GM21825 (cell line): ENCODE results near the gene PPP1R14D.

Experiments used
- ATAC-seq: cut with Tn5 transposase; IDR thresholded peaks from one replicate; pipeline ENCODE4 v1.9.1; 2021; ENCODE audit warnings: mild to moderate bottlenecking, moderate library complexity; ENCODE audit not compliant: unreplicated experiment

PPP1R14D gene

DNA sequence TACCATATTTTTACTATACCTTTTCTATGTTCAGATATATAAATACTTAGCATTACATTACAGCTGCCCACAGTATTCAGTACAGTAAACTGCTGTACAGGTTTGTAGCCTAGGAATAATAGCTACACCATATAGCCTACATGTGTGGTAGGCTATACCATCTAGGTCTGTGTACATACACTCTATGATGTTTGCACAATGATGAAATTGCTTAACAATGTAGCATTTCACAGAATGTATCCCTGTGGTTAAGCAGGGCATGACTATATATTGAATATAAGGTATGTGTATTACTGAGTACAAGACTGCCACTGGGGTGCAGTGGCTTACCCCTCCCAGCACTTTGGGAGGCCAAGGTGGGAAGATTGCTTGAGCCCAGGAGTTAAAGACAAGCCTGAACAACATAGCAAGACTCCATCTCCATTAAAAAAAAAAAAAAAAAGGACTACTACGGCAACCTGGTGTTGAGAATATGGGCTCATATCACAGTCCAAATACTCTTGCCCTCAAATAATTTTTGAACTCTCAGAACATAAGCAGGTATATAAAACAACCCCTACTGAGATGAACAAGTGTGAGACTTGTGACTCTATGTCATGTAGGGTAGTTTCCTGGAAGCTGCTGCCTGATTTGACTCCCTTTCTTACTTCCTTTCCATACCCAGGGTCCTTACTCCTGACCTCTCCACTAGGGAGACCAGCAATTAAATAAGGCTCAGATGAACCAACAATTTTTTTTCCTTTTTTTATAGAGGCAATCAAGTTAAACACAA lies 4.8 kb downstream of the PPP1R14D start:
- ATAC-seq, result no peak

DNA sequence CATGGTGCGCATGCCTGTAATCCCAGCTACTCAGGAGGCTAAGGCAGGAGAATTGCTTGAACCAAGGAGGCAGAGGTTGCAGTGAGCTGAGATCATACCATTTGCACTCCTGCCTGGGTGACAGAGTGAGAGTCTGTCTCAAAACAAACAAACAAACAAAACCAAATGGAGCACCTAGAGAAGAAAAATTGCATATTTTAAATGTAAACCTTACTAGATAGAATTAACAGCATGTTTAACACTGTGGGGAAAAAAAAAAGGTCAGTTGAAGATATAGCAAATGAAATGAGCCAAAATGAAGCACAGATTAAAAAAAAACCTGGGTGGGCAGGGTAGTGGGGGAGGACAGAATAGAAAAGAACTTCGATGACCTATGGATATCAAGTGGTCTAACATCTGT lies 7.3 kb downstream of the PPP1R14D start:
- no peak for ATAC-seq

DNA sequence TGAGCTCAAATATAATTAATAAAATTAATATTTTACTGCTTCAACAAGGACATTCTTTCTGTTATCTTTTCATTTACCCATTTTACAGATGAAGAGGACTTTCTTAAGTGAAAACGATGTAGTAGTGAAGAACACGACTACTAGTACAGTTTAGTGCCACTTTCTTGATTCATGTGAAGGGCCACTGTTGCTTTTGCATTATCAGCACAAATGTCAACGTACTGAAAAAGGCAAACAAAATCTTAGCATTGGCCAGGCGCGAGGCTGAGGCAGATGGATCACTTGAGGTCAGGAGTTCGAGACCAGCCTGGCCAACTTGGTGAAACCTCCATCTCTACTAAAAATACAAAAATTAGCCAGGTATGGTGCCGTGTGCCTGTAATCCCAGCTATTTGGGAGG lies 9.5 kb downstream of the PPP1R14D start:
- ATAC-seq, result no peak

DNA sequence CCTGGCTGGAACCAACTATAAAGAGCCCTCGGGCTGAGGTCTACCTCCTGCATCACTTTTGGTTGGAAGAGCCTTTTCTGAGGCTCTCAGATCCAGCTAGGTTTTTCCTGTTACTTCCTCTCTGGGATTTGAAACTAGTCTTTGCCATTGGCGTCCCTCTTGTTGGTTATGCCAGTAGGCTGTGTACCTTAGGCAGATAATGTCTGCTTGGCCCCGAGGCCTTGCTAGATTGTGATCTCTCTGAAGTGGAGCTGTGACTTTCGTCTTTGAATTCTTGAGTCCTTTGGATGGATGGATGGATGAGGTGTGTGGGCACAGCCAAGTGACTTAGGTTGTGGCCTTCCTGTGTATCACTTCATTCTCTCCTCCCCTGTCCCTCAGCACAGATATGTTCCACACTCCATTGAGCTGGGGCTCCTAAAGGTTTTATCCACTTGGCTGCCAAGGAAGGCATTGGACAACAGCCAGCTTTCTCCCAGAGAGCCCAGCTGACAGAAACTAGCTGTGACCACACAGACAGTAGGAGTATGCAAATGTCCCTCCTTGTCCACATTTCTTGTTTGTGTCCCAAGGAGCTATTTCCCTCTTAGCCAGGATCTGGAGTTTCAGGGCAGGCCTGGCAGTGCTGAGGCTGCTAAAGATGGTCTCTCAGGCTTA lies 13.3 kb downstream of the PPP1R14D start:
- no peak for ATAC-seq

DNA sequence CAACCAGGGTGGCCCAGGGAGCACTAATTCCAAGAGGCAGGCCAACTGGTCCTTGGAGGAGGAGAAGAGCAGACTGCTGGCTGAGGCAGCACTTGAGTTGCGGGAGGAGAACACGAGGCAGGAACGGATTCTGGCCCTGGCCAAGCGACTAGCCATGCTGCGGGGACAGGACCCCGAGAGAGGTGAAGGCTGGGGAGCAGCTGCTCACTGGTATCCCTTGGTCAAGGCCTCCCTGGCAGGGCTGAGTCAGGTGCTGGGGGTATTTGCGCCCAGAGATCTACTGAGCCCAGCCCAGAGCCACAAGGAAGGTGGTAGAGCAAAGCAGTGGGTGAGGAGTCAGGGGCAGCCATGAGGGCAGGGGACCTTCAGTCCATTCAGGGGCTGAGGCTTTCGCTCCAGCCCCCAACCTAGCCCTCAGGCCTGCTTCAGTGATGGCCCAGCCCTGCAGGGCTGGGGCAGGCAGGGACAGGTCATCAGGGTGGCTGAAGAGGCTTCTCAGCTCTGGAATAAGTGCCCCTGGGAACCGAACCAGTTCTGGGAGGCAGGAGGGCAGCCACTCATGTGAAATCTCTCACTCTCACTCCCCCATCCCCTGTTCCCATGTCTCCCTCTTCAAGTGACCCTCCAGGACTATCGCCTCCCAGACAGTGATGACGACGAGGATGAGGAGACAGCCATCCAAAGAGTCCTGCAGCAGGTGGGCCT lies 15.6 kb downstream of the PPP1R14D start:
- ATAC-seq, result no peak

DNA sequence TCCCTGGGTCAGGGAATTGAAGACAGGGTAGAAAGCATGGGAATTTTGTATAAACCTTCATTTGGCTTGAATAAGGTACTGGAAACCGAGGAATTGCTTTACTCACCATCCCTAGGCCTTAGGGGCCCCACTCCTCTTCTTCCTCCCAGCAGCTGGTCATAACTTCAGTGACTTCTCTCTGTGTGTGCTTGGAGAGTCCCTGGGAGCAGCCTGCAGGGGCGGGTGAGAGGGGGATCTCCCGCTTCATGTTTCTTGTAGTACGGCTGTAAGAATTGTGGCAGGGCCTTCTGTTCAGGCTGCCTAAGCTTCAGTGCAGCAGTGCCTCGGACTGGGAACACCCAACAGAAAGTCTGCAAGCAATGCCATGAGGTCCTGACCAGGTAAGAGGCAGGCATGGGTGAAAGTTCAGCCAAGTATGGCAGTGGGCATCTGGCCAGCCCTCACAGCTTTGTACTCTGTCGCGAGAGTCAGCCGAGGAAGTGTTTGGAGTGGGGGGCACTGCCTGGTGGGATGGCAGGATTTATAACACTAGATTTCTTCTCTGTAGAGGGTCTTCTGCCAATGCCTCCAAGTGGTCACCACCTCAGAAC lies 19.6 kb downstream of the PPP1R14D start:
- no peak for ATAC-seq

DNA sequence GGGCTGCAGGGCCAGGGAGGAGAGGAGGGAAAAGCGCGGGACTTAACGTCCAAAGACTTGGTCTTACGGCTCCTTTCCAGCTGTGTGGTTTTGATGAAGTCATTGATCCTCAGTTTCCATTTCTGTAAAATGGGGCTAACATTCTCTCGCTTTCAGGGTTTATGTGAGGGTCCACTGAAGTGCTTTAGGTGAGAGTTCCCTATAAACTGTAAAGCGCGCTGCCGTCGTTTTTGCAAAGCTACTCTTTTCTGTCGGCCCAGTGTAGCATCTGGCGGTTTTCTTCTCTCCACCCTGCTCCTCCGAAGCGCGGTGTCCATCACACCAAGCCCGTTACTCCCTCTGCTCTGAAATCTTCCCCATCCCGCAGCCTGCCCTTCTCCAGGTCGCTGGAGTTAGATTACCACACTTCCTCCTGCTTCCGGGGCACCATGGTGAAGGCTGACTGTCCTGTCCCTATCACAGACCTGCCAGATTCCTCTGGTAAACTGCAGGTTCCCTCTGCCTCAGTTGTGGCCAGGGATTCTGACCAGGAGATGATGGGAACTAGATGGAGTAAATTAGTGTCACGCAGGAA lies 20.5 kb downstream of the PPP1R14D start:
- no peak for ATAC-seq

DNA sequence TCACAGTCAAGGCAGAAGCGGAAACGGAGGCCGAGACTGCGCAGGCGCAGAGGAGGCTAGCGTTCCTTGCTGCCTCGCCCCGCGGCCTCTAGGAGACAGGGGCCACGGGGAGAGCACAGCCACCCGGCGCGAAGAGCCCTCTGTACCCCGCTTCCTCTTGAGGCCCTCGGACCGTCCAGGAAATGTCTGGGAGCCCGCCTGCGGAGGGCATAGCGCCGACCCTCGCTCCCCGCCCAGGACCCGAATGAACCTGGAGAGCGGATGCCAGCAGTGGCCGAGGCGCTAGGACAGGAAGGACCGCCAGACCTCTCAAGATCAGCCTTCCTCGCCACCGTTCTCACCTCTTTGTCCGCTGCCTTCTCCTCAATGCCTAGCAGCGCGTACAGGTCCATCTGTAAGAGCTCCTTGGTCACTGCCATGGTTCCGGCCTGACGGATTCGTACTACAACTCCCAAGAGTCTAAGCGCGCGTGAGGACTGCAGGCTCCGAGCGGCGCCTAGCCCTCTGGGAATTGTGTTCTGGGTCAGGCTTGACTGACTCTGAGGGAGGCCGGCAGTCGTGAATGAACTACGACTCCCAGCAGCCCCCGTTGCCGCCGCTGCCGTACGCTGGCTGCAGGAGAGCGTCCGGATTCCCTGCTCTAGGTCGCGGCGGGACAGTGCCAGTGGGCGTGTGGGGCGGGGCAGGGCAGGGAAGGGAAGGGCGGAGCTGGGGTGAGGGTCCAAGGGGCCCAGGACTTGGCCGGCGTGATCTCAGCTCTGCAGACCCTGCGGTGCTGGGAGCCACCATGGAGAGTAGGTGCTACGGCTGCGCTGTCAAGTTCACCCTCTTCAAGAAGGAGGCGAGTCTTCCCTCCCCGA lies 21.2 kb downstream of the PPP1R14D start, which contains the start of the genes DNAJC17 and ZFYVE19:
DNAJC17 (minus strand) TSS at position 446 of the 860 bp plus-strand sequence; CDS start at position 419, 27 bp downstream.
ZFYVE19 (plus strand) TSS at position 62 of the 860 bp plus-strand sequence; CDS start at position 563, 501 bp downstream.
- peak; percentile 93 for ATAC-seq

DNA sequence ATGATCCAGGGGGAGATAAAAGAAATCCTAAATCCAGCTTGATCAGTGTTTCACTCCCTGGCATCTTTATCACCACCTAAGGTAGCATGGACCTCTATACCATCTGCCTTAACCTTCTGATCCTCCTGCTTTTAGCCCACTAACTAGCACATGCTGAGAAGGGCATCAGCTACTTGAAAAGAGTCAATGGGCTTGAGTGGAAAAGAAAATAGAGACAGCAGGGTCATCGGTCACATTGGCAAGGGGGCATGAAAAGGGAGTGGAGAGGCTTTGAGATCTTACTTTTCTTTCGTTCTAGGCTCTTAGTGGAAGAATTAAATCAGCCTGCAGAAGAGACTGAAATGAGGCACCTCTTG lies 21.9 kb downstream of the PPP1R14D start:
- ATAC-seq, result no peak

DNA sequence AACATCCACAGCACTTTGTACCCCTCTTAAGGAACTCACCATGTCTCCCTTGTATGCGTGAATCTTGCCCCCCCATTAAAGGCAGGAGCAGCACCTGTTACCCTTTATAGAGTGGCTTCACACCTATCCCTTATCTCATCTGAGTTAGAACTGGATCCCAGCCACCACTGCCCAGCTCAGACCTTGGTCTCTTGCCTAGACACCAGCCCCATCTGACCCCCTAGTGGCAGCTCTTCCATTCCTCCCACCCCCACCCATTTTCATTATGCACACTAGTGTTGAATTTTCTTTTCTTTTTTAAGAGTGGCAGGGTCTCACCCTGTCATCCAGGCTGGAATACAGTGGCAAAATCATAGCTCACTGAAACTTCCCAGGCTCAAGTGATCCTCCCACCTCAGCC lies 24.8 kb downstream of the PPP1R14D start:
- no peak for ATAC-seq

DNA sequence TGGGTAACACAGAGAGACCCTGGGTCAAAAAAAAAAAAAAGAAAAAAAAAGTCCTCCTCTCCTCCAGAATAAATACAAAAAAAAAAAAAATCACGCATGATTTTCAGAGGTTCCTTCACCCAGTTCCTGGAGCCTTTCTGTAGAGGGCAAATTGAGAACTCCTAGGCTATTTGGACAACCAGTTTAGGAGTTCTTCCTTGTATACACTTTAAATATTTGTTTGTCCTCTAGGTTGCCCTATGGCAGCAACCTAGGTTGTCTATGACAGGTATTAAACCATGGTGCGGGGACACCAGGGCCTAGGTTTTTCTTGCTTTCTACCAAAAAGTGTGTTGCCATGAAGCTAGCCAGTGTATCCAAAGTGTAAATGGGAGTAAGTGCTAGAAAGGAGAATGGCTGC lies 25.4 kb downstream of the PPP1R14D start:
- no peak for ATAC-seq

DNA sequence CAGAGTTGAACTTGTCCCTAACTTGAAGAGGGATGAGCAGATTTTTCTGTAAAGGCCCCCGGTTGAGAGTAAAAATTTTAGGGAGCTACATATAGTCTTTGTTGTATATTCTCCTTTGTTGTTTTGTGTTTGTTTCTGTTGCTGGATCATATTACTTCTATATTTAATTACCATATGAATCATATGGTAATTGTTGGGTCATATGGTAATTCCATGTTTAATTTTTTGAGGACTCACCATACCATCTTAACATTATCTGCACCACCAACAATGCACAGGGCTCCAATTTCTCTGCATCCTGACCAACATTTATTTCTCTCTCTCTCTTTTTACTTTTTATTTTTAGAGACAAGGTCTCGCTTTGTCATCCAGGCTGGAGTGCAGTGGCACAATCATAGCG lies 29.0 kb downstream of the PPP1R14D start:
- ATAC-seq, result no peak

DNA sequence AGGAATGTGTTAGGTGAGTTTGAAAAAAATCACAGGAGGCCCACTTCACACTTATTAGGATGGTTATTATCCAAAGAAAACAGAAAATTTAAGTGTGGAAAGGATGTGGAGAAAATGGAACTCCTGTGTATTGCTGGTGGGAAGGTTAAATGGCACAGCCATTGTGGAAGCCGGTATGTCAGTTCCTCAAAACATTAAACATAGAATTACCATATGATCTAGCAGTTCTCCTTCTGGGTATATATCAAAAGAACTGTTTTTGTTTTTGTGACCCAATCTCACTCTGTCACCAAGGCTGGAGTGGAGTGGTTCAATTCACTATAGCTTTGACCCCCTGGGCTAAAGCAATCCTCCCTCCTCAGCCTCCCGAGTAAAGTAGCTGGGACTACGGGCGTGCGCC lies 32.0 kb downstream of the PPP1R14D start:
- no peak for ATAC-seq

DNA sequence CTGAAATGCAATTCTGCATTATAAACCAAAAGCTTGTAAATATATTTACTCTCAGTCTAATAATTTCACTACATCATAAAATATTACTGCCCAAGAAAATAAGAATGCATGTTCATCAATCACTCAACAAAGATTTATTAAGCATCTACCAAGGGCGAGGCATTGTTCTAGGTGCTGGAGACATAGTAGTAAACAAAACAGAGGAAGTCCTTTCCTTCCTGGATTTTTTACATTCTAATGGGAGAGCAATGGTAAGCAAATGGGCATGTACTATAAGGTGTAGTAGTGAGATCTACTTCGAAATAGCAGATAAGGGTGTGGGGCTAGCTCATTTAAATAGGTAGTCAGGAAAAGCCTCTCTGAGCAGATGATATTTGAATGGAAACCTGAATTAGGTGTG lies 32.5 kb downstream of the PPP1R14D start:
- no peak for ATAC-seq

DNA sequence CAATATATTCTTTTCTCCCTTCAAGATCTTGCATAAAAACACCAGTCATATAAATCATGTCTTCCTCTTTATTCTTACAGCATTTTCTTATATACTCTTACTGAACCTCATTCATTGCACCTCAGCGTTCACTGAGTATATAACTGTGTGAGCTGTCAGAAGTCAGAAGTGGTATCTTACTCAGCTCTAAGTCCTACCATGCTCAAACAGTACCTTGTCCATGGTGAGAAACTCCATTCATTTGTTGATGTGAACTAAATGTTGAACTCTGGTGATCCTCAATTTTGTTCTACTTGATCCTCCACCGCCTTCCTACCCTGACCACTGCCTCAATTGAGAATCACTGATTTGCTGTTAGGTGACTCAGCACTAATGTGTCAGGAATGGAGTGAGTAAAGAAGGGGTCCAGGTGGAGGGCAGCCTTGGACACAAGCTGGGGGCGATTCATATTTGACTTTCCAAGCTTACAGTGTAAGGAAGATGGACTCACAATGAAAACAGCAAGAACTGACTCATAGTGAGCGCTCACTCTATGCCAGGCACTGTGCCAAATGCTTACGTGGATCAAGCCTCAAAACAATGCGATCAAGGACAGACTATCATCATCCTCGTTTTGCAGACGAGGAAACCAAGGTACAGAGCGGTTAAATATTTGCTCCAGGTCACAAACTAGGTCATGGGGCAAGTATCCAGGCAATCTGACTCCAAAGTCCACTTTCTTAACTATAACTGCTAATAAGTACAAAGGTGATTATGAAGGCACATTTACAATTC lies 35.1 kb downstream of the PPP1R14D start:
- no peak for ATAC-seq

DNA sequence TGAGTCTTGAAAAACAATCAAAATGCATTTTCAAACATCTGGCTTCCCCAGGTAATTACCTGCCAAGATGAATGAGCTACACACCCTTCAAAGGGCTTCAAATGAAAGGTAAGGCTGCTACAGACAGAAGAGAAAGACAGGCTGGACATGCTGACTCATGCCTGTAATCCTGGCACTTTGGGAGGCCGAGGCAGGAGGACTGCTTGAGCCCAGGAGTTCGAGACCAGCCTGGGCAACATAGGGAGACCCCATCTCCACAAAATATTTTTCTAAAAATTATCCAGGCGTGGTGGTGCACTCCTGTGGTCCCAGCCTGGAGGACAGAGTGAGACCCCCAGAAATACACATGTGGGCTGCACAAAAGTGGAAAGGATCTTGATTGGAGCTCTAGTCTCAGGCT lies 36.1 kb downstream of the PPP1R14D start:
- ATAC-seq, result no peak

DNA sequence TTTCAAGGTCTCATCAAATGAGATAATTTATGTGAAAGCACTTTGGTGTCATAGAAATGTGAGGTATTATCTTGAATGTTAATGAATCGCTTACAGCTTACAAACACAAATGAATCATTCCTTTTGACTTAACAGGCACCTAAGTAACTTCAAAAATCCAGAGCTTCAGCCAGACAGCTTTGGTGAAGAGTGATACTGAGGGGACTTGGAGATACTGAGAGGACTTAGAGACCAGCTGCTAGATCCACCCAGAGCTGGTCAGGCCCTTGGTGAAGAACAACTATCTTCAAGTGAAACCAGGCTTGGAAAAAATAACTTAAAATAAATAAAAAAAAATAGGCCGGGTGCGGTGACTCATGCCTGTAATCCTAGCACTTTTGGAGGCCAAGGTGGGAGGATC lies 37.8 kb downstream of the PPP1R14D start:
- no peak for ATAC-seq

DNA sequence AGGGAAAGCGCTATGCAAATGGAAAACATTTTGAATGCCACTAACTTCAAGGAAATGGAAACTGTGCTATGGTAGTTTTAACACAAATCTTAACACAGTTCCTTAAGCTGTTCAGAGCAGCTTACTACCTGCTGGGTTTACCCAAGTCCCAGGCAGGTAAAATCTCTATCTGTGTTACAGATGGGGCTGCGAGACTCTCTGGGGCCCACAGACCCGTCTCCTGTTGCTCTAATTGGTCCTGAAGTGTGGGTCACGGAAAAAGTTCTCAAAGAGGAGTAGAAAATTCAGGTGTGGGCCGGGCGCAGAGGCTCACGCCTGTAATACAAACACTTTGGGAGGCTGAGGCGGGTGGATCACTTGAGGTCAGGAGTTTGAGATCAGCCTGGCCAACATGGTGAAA lies 38.5 kb downstream of the PPP1R14D start:
- no peak for ATAC-seq

DNA sequence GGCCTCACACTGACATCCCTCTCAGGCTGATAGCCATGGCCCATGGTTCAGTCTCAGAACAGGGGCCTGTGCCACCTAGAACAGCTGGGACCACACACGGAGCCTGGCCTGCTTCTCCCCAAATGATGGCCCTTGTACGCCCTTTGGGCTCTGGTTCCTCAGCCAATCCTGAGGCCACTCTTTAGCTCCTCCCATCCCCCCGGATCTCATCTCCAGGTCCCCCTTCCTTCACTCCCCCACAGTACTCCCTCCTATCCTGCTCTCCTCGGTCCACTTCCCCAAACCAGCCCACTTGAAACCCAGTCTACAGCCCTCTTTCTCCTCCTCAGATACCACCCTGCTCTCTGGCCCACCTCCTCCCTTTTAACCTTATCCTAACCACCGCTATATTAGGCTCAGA lies 39.4 kb downstream of the PPP1R14D start:
- ATAC-seq, result no peak
